HepG2 (cell line): ENCODE measurements around the gene SLC25A11. TPM values are rescaled to one million over a fixed set of nuclear protein-coding genes. Genes with fewer than 3 reads are reported as not detected.

Experiments used
- ATAC-seq: fragments of 200-7000 bp; cut with Tn5 transposase; 3 replicates; pipeline ENCODE4 v1.9.1; 2020; ENCODE audit warnings: mild to moderate bottlenecking, moderate library complexity
- BruUV-seq: library from RNA; stranded (reverse); fragments of 400-500 nt; replicated peaks from 2 replicates; lab custom pipeline; 2021; lab: Mats Ljungman, UMichigan
- CTCF ChIA-PET: fragments of 300-600 bp; formaldehyde crosslinking; extraction: SDS; loops from one replicate; lab custom pipeline; 2021; ENCODE audit warnings: low total read pairs, inconsistent platforms, low intra/inter-chr PET ratio; lab: Yijun Ruan, JAX
- POLR2A ChIA-PET: fragments of 350-600 bp; sonication (Branson Sonifier 250); formaldehyde crosslinking; loops from one replicate; lab custom pipeline; 2020; ENCODE audit warnings: antibody characterized with exemption, inconsistent platforms; lab: Yijun Ruan, JAX
- DNase-seq: peaks from one replicate; pipeline ENCODE4 v3.0.0-alpha.2; 2015; ENCODE audit warnings: low spot score
- FAIRE-seq: peaks from 3 replicates; lab custom pipeline; 2011; peaks lifted over from hg19 to GRCh38; lab: Jason Lieb, UNC
- H2AFZ ChIP-seq: one replicate; pipeline ENCODE4 v1.6.1; 2011; ENCODE audit warnings: low read length, inconsistent platforms
- H3K27ac ChIP-seq: fragments of 300-600 bp; 3 replicates; pipeline ENCODE4 v1.8.0; 2011; ENCODE audit warnings: mixed run types, mild to moderate bottlenecking, mixed read lengths, low read length, inconsistent platforms; ENCODE audit not compliant: insufficient read depth; ENCODE audit errors: extremely low read length
- H3K27me3 ChIP-seq, 2 experiments: fragments of 200-600 bp in 1 of 2; 2 replicates in 1 of 2; 3 replicates in 1 of 2; pipeline versions ENCODE4 v1.6.0 to v1.8.0; 2011; ENCODE audit warnings: low read length in 2 of 2, mild to moderate bottlenecking in 2 of 2, moderate library complexity in 2 of 2, inconsistent platforms in 1 of 2; ENCODE audit not compliant: insufficient read depth in 2 of 2, control insufficient read depth in 1 of 2
- H3K36me3 ChIP-seq, 2 experiments: fragments of 200-600 bp in 1 of 2; replicated peaks in 1 of 2; 2 replicates in 1 of 2; 3 replicates in 1 of 2; pipeline versions ENCODE4 v1.5.1 to v1.8.0; 2011; ENCODE audit warnings: low read length in 2 of 2, inconsistent platforms in 1 of 2; ENCODE audit not compliant: insufficient read depth in 2 of 2, control insufficient read depth in 1 of 2
- H3K4me1 ChIP-seq: 2 replicates; pipeline ENCODE4 v1.5.1; 2012; ENCODE audit warnings: low read length, inconsistent platforms; ENCODE audit not compliant: insufficient read depth
- H3K4me2 ChIP-seq: 2 replicates; pipeline ENCODE4 v1.6.0; 2011; ENCODE audit warnings: low read depth, low read length, inconsistent platforms
- H3K4me3 ChIP-seq, 3 experiments: fragments of 200-600 bp in 1 of 3; sonication (generic), shearing (Covaris generic) in 1 of 3; replicated peaks in 1 of 3; 2 replicates each; pipeline ENCODE4 v1.5.1; 2011 to 2016; ENCODE audit warnings: low read length in 3 of 3, inconsistent platforms in 2 of 3, low read depth in 2 of 3, mild to moderate bottlenecking in 2 of 3, control low read depth in 1 of 3, mixed read lengths in 1 of 3; ENCODE audit not compliant: insufficient read depth in 1 of 3
- H3K79me2 ChIP-seq: one replicate; pipeline ENCODE4 v1.6.1; 2011; ENCODE audit warnings: low read length, inconsistent platforms; ENCODE audit not compliant: insufficient read depth
- H3K9ac ChIP-seq: 2 replicates; pipeline ENCODE4 v1.6.0; 2011; ENCODE audit warnings: mild to moderate bottlenecking, low read depth, low read length, inconsistent platforms; ENCODE audit not compliant: insufficient read depth
- H3K9me3 ChIP-seq: 2 replicates; pipeline ENCODE4 v1.5.1; 2012; ENCODE audit warnings: mild to moderate bottlenecking, low read length
- H4K20me1 ChIP-seq: 2 replicates; pipeline ENCODE4 v1.6.0; 2011; ENCODE audit warnings: inconsistent platforms, mild to moderate bottlenecking, low read length, moderate library complexity; ENCODE audit not compliant: insufficient read depth
- AKAP8 ChIP-seq: sonication (generic); formaldehyde crosslinking; IDR thresholded peaks from 2 replicates; pipeline ENCODE4 v1.5.1; 2020; ENCODE audit warnings: mild to moderate bottlenecking, missing genetic modification reagents
- ERF ChIP-seq: IDR thresholded peaks from 2 replicates; pipeline ENCODE4 v1.6.1; 2018; ENCODE audit warnings: missing biosample characterization, missing genetic modification reagents
- GLI4 ChIP-seq: sonication (generic); formaldehyde crosslinking; IDR thresholded peaks from 2 replicates; pipeline ENCODE4 v1.5.1; 2020; ENCODE audit warnings: missing genetic modification reagents, mild to moderate bottlenecking, moderate library complexity, borderline replicate concordance
- HMG20A ChIP-seq: IDR thresholded peaks from 2 replicates; pipeline ENCODE4 v1.6.1; 2016; ENCODE audit warnings: borderline replicate concordance
- KMT2A ChIP-seq: sonication (generic); formaldehyde crosslinking; IDR thresholded peaks from 2 replicates; pipeline ENCODE4 v1.4.0; 2020; ENCODE audit warnings: missing genetic modification reagents
- MBNL3 ChIP-seq: fragments of 250-450 bp; sonication (Bioruptor Pico); conservative IDR thresholded peaks from 2 replicates; pipeline ENCODE4 v1.8.0; 2022; ENCODE audit warnings: mild to moderate bottlenecking, inconsistent platforms
- SCMH1 ChIP-seq: sonication (generic); formaldehyde crosslinking; IDR thresholded peaks from 2 replicates; pipeline ENCODE4 v1.9.0; 2021; ENCODE audit warnings: missing genetic modification reagents, mild to moderate bottlenecking, borderline replicate concordance
- SP5 ChIP-seq: IDR thresholded peaks from 2 replicates; pipeline ENCODE4 v1.6.1; 2016; ENCODE audit warnings: low read depth, borderline replicate concordance
- TCF7 ChIP-seq: sonication (generic); IDR thresholded peaks from 2 replicates; pipeline ENCODE4 v1.6.1; 2016; ENCODE audit warnings: antibody characterized with exemption, low read depth
- THAP8 ChIP-seq: sonication (generic); formaldehyde crosslinking; IDR thresholded peaks from 2 replicates; pipeline ENCODE4 v1.5.1; 2020; ENCODE audit warnings: missing genetic modification reagents, mild to moderate bottlenecking, borderline replicate concordance
- YEATS2 ChIP-seq: sonication (generic); formaldehyde crosslinking; IDR thresholded peaks from 2 replicates; pipeline ENCODE4 v1.4.0; 2020; ENCODE audit warnings: missing genetic modification reagents, borderline replicate concordance
- ZGPAT ChIP-seq: IDR thresholded peaks from 2 replicates; pipeline ENCODE4 v1.6.1; 2016; ENCODE audit warnings: mild to moderate bottlenecking
- ZNF264 ChIP-seq: sonication (generic); formaldehyde crosslinking; IDR thresholded peaks from 2 replicates; pipeline ENCODE4 v1.4.0; 2020; ENCODE audit warnings: missing genetic modification reagents
- ZNF564 ChIP-seq: sonication (generic); formaldehyde crosslinking; IDR thresholded peaks from 2 replicates; pipeline ENCODE4 v1.8.1; 2023; ENCODE audit warnings: mild to moderate bottlenecking, missing genetic modification reagents
- WGBS: methylation state at CpG from one replicate; pipeline ENCODE4 v1.1.6; 2017; ENCODE audit warnings: low lambda C conversion rate; 5-methylcytosine and 5-hydroxymethylcytosine counted together
- in situ Hi-C: cut with HindIII; loops from 2 replicates; pipeline ENCODE4 v1.10.0; 2017; ENCODE audit warnings: low pct_unique_long_range_greater_than_20kb; ENCODE audit not compliant: extremely low pct_ligation_motif_present
- intact Hi-C: fragments of 100-400 bp; cut with micrococcal nuclease; formaldehyde crosslinking; loops from one replicate; pipeline ENCODE4 v1.10.0; 2022; ENCODE audit not compliant: unreplicated experiment
- polyA plus RNA-seq, 8 experiments: library from polyadenylated mRNA; depleted of rRNA in 3 of 8; stranded (reverse) in 7 of 8; unstranded in 1 of 8; fragments of >200 nt; fragmentation: Illumina TruSeq in 4 of 8; extraction: Trizol in 4 of 8; gene quantifications; 2 replicates each; pipeline versions ENCODE4 v1.2.1 to v1.2.3, GENCODE V29; 2011 to 2016; ENCODE audit warnings: low read depth in 4 of 8, missing spikeins in 1 of 8, mixed read lengths in 1 of 8; ENCODE audit not compliant: insufficient read depth in 1 of 8
- total RNA-seq, 5 experiments: library from RNA; depleted of rRNA; stranded (reverse); fragments of >200 nt; fragmentation: Illumina TruSeq; extraction: Trizol; gene quantifications; 2 replicates each; pipeline ENCODE4 v1.2.3, GENCODE V29; 2016; ENCODE audit warnings: low read depth in 1 of 5
- TF ChIP-seq, protein P1 (sequence below): IDR thresholded peaks from 2 replicates; pipeline ENCODE4 v1.6.1; 2016; ENCODE audit warnings: missing biosample characterization, missing genetic modification reagents, low read depth
- TF ChIP-seq, protein P2 (sequence below): fragments of 450-650 bp; IDR thresholded peaks from 2 replicates; pipeline ENCODE4 v1.6.1; 2016
- TF ChIP-seq, protein P3 (sequence below): fragments of 450-650 bp; IDR thresholded peaks from 2 replicates; pipeline ENCODE4 v1.6.1; 2017
- TF ChIP-seq, protein P4 (sequence below): sonication (generic); formaldehyde crosslinking; IDR thresholded peaks from 2 replicates; pipeline ENCODE4 v1.8.1; 2023; ENCODE audit warnings: missing genetic modification reagents, mild to moderate bottlenecking, borderline replicate concordance

SLC25A11 gene
- total and polyA plus RNA-seq, 2 of the 13 experiments (the other 11 are each of a cell fraction or from before 2014, with no cell fraction given): 35.4 to 47.2 TPM

DNA sequence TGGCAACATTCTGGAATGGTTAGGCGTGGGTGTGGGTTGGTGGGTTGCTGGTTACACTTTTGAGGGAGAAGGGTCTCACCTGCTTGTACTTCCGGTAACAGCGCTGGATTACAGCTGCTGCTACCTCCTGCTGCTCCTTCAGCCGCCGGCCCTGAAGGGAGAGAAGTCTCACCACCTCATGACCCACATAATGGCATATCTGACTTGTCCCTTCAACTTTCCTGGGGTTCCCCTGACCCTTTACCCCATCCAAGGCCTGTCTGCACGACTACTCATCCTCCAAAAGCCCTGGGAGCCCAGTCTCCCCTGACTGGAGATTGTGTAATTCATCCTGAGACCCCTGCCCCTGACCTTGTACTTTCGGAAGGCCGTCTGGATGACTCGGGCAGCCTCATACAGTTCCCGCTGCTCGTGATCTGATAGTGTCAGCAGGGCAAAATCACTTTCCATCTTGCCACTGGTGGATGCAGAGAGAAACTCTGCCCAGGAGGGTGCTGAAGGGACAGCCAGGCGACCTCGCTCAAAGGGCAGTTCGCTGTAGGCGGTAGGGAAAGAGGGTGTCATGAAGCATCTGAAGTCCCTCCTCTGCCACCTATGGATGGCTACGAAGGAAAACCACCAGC is 29.8 kb upstream of the SLC25A11 start:
- Histone ChIP-seq H3K79me2 (peaks cover 27% of the 10 kb centered on the region), H3K36me3 (peaks cover 0 to 13% of the 10 kb centered on the region in 2 experiments; a peak in 3 of 5 replicates), H3K27ac (peak overlapping the region; percentile 92), H3K4me1 (peaks cover 31% of the 10 kb centered on the region), H3K4me3 (peak overlapping the region; percentile 72 to 88 (median 77)), H3K4me2 (peak overlapping the region; percentile 82), H3K9ac (peak overlapping the region; percentile 91), H3K27me3 (no peaks in the 10 kb centered on the region; a peak in 1 of 5 replicates), H2AFZ (no peak overlapping the region), H4K20me1 (no peaks in the 10 kb centered on the region), H3K9me3 (no peaks in the 10 kb centered on the region)
- 0% methylated on average over 8 of the region's 16 CpGs for WGBS
- DNase-seq (peak; percentile 46), FAIRE-seq (peak; percentile 37), ATAC-seq (peak; percentile 1; the same call in 1 of the 3 replicates)
- no TSS peak for BruUV-seq
- POLR2A ChIA-PET: interaction anchor here (0.6 to 10.5 kb wide), 16 partner anchors 10 to 402 kb away, joined by 3 to 273 read pairs (median 12); partner anchors contain the start of genes CAMTA2, ENO3, INCA1 and KIF1C
- CTCF ChIA-PET: no interaction called here
- intact Hi-C loops (loop anchor here (5.0 to 10.0 kb wide), 2 partner anchors 62 to 255 kb away; partner anchors contain the start of gene ARRB2), in situ Hi-C loops (no loop called here)
- TF ChIP-seq, protein P1, sequence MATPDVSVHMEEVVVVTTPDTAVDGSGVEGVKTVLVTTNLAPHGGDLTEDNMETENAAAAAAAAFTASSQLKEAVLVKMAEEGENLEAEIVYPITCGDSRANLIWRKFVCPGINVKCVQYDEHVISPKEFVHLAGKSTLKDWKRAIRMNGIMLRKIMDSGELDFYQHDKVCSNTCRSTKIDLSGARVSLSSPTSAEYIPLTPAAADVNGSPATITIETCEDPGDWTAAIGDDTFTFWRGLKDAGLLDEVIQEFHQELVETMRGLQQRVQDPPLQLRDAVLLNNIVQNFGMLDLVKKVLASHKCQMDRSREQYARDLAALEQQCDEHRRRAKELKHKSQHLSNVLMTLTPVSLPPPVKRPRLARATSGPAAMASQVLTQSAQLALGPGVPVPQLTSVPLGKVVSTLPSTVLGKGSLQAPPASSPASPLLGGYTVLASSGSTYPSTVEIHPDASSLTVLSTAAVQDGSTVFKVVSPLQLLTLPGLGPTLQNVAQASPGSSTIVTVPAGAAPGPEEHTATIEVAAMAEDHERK (CRISPR knock-in tag): no peak
- 0 out of 2 replicates have a peak, but pooled peaks have one; percentile 31 for TF ChIP-seq ZNF264 (CRISPR knock-in tag)
- no peak for TF ChIP-seq SCMH1 (CRISPR knock-in tag)
- TF ChIP-seq KMT2A (CRISPR knock-in tag): no peak
- no peak; the same call in 1 of the 2 replicates for TF ChIP-seq ZGPAT (CRISPR knock-in tag)
- TF ChIP-seq, protein P2, sequence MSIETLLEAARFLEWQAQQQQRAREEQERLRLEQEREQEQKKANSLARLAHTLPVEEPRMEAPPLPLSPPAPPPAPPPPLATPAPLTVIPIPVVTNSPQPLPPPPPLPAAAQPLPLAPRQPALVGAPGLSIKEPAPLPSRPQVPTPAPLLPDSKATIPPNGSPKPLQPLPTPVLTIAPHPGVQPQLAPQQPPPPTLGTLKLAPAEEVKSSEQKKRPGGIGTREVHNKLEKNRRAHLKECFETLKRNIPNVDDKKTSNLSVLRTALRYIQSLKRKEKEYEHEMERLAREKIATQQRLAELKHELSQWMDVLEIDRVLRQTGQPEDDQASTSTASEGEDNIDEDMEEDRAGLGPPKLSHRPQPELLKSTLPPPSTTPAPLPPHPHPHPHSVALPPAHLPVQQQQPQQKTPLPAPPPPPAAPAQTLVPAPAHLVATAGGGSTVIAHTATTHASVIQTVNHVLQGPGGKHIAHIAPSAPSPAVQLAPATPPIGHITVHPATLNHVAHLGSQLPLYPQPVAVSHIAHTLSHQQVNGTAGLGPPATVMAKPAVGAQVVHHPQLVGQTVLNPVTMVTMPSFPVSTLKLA: no peak
- TF ChIP-seq ZNF564 (CRISPR knock-in tag): no peak
- TF ChIP-seq MBNL3 (CRISPR knock-in tag): no peak
- TF ChIP-seq, protein P3, sequence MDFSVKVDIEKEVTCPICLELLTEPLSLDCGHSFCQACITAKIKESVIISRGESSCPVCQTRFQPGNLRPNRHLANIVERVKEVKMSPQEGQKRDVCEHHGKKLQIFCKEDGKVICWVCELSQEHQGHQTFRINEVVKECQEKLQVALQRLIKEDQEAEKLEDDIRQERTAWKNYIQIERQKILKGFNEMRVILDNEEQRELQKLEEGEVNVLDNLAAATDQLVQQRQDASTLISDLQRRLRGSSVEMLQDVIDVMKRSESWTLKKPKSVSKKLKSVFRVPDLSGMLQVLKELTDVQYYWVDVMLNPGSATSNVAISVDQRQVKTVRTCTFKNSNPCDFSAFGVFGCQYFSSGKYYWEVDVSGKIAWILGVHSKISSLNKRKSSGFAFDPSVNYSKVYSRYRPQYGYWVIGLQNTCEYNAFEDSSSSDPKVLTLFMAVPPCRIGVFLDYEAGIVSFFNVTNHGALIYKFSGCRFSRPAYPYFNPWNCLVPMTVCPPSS: no peak
- TF ChIP-seq, protein P4, sequence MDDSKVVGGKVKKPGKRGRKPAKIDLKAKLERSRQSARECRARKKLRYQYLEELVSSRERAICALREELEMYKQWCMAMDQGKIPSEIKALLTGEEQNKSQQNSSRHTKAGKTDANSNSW: no peak
- TF ChIP-seq YEATS2 (CRISPR knock-in tag): no peak
- TF ChIP-seq SP5: no peak
- no peak for TF ChIP-seq THAP8 (CRISPR knock-in tag)
- no peak for TF ChIP-seq ERF
- TF ChIP-seq TCF7: no peak
- no peak for TF ChIP-seq HMG20A (CRISPR knock-in tag)
- TF ChIP-seq GLI4 (CRISPR knock-in tag): no peak
- TF ChIP-seq AKAP8: no peak
